Effector memory CD8-positive, alpha-beta T cell (primary cell): Measurements from ENCODE around the gene FBP1.
"Not testable (repeated sequence)": the region's sequence is repeated elsewhere in the genome, so short reads cannot be mapped to it uniquely, and the experiment has no call there.

Experiments used
- ATAC-seq: fragments of 150-1000 bp; cut with Tn5 transposase; replicated peaks from 2 replicates; pipeline ENCODE4 v1.10.0; 2021; ENCODE audit warnings: mild to moderate bottlenecking, moderate library complexity
- DNase-seq, 3 experiments: peaks; one replicate each; pipeline ENCODE4 v3.0.0; 2021
- H3K27ac Mint-ChIP-seq, 2 donors: one replicate each; pipeline ENCODE4 v1.8.0; 2022; ENCODE audit warnings: mild to moderate bottlenecking in 2 of 2, mixed read lengths in 2 of 2, moderate library complexity in 2 of 2
- H3K27me3 Mint-ChIP-seq, 2 donors: one replicate each; pipeline ENCODE4 v1.8.0; 2022; ENCODE audit warnings: mixed read lengths in 2 of 2
- H3K36me3 Mint-ChIP-seq: one replicate; pipeline ENCODE4 v1.8.0; 2022; ENCODE audit warnings: mild to moderate bottlenecking, moderate library complexity, mixed read lengths; ENCODE audit not compliant: insufficient read depth
- H3K4me1 Mint-ChIP-seq, 2 donors: one replicate each; pipeline ENCODE4 v1.8.0; 2022; ENCODE audit warnings: low read depth in 2 of 2, mixed read lengths in 2 of 2
- H3K4me3 Mint-ChIP-seq, 2 donors: one replicate each; pipeline ENCODE4 v1.8.0; 2022; ENCODE audit warnings: mild to moderate bottlenecking in 2 of 2, mixed read lengths in 2 of 2, moderate library complexity in 2 of 2
- H3K9me3 Mint-ChIP-seq, 2 donors: one replicate each; pipeline ENCODE4 v1.8.0; 2022; ENCODE audit warnings: mixed read lengths in 2 of 2

The FBP1 gene

DNA sequence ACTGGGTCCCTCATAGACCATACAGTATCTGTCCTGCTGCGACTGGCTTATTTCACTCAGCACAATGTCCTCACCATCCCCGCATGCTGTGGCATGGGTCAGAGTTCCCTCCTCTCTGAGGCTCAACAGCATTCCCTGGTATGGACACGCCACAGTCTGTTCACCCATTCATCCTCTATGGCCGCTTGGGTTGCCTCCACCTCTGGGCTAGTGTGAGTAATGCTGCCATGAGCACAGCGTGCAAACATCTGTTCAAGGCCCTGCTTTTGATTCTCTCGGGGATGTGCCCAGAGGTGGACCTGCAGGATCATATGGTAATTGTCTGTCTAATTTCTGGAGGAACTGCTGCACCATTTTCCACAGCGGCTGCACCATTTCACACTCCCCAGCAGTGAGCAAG, 40.2 kb downstream of the FBP1 start:
- Mint-ChIP-seq H3K9me3 (no peaks in the 10 kb centered on the region), H3K36me3 (no peaks in the 10 kb centered on the region), H3K27me3 (peaks cover 17 to 46% of the 10 kb centered on the region in 2 donors), H3K4me3 (no peak overlapping the region), H3K27ac (no peak overlapping the region), H3K4me1 (peaks cover 4 to 7% of the 10 kb centered on the region in 2 donors)
- ATAC-seq, result no peak
- DNase-seq, result no peak

DNA sequence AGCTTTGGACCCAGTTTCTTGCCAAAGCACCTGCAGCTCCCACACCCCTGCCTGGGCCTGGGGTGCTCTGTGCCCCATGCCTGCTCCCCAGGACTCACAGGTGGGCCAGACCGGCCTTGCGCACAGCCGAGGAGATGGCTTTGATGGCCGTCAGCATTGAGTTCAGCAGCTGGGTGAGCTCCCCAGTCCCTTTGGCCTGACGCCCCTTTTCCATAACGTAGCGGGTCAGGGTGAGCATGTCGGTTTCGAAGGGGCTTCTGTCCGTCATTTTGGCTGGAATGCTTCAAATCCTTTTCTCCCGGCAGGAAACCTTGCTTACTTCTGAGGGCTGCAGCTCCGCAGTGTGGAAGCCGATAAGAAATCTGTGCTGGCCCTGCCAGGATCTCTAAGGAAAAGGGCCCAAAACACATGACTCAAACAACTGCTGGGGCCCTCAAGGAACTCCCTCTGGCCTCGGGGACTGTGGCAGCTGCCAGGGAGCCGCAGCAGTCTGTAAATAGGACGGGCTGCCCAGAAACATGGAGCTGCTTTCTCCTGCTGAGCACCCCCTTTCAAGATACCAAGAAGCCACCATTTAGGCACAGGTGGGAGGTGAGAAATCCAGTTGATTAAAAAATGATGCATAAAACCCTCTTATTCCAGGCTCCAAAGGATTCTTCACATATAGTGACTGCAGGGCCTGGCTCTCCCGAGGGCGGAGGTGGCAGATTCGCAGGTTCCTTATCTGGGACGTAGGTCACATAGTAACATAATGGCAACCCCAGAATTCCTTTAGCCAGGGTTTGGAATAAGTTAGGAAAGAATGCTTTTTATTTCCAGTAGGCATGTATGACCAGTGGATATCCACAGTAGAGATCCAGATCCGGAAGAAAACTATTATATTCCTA, 45.6 kb downstream of the FBP1 start, which contains the start of gene FBP2:
Gene FBP2 (minus strand): TSS at position 366 of the 887 bp plus-strand sequence. CDS start 98 bp downstream, at position 268.
- peaks cover 16 to 66% of the 10 kb centered on the region in 2 donors for H3K27me3 Mint-ChIP-seq
- no peak within 1 kb of the TSS for H3K27ac Mint-ChIP-seq
- no peak for DNase-seq
- no peak for ATAC-seq
- H3K4me1 Mint-ChIP-seq, result no peaks in the 10 kb centered on the region
- no peak within 1 kb of the TSS for H3K4me3 Mint-ChIP-seq
- no peaks in the 10 kb centered on the region for H3K9me3 Mint-ChIP-seq
- H3K36me3 Mint-ChIP-seq, result no peaks in the 10 kb centered on the region

DNA sequence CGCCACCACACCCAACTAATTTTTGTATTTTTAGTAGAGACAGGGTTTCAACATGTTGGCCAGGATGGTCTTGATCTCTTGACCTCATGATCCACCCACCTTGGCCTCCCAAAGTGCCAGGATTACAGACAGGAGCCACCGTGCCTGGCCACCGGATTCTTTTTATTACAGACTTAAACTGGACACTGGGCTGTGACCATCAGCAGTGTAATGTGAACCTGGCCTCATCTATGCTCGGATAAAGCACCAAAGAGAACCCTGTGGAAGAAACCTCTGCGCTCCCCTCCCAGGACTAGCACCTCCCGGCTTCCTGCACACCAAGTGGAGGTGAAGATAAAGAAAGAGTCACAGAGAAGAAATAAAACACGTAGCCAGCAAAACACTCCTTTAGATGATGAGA, 46.6 kb downstream of the FBP1 start:
- not testable (repeated sequence) for ATAC-seq, H3K27ac Mint-ChIP-seq, H3K36me3 Mint-ChIP-seq, H3K9me3 Mint-ChIP-seq, DNase-seq, H3K4me1 Mint-ChIP-seq, H3K4me3 Mint-ChIP-seq
- H3K27me3 Mint-ChIP-seq, result peaks cover 18 to 76% of the 10 kb centered on the region in 2 donors

DNA sequence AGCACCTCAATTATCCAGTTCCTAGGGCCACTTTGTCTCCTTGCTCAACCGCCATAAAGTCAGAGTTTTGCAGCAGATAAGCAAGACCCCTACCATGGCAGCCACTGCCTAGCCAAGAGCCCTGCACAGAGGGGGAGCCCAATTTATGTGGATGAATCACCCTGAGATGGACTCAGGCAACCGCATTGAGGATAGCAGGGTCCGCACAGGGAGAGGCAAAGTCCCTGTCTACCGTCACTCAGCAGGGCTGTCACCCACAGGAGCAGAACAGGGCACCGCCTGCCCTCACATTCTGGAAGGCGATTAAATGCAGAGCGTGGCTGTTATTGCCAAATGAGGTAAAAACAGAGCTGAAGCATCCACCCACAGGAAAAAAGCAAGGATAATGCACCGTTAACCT, 47.4 kb downstream of the FBP1 start:
- Mint-ChIP-seq H3K4me1 (no peaks in the 10 kb centered on the region), H3K36me3 (no peaks in the 10 kb centered on the region), H3K4me3 (no peak overlapping the region), H3K9me3 (no peaks in the 10 kb centered on the region), H3K27me3 (peaks cover 24 to 85% of the 10 kb centered on the region in 2 donors), H3K27ac (no peak overlapping the region)
- DNase-seq (no peak), ATAC-seq (no peak)

DNA sequence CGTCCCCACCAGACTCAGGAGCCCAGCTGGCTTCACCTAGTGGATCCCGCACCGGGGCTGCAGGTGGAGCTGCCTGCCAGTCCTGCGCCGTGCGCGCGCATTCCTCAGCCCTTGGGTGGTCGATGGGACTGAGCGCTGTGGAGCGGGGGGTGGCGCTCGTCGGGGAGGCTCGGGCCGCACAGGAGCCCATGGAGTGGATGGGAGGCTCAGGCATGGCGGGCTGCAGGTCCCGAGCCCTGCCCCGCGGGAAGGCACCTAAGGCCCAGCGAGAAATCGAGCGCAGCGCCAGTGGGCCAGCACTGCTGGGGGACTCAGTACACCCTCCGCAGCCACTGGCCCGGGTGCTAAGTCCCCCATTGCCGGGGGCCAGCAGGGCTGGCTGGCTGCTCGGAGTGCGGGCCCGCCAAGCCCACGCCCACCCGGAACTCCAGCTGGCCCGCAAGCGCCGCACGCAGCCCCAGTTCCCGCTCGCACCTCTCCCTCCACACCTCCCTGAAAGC, 48.2 kb downstream of the FBP1 start:
- not testable (repeated sequence) for H3K36me3 Mint-ChIP-seq, H3K4me3 Mint-ChIP-seq, ATAC-seq, H3K4me1 Mint-ChIP-seq, DNase-seq, H3K27ac Mint-ChIP-seq, H3K9me3 Mint-ChIP-seq
- peaks cover 21 to 82% of the 10 kb centered on the region in 2 donors for H3K27me3 Mint-ChIP-seq

DNA sequence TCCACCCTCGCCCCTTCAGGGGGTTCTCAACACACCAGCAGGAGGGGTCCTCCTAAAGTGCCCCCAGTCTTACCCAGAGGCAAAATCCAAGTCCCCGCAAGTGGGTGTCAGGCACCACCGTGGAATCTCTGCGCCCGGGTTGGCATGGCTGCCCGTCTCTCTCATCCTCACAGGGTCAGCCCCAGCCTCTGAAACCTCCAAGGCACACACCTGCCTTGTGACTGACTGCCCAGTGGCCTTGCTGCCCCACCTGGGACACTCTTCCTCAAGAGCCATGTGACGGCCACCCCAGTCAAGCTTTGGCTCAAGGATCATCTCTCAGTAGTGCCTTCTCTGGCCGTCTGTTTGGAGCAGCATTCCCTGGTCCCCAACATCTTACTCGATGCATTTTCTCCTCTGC, 50.6 kb downstream of the FBP1 start:
- H3K27ac Mint-ChIP-seq, result no peak overlapping the region
- H3K4me3 Mint-ChIP-seq, result no peak overlapping the region
- peaks cover 18 to 75% of the 10 kb centered on the region in 2 donors for H3K27me3 Mint-ChIP-seq
- no peaks in the 10 kb centered on the region for H3K9me3 Mint-ChIP-seq
- H3K4me1 Mint-ChIP-seq, result peaks cover 4 to 6% of the 10 kb centered on the region in 2 donors
- DNase-seq (no peak), ATAC-seq (no peak)
- no peaks in the 10 kb centered on the region for H3K36me3 Mint-ChIP-seq

DNA sequence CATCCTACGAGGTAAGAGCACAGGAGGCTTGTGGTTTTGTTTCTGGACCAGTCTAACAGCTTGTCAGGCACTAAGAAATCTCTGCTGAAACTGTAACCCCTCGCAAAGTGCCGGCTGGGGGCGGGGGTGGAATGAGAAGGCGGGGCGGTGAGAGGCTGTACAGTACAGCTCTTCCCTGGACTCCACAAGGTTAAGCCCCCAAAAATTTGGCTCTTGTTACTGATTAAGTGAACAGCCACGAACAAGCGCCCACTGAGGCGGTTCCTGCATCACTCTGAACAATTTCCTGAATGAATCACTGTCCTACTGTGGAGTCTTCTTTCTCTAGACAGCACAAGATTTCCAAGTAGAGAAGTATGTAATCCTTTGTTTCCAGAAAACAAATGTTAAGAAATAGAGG, 52.5 kb downstream of the FBP1 start:
- H3K27me3 Mint-ChIP-seq, result peaks cover 18 to 63% of the 10 kb centered on the region in 2 donors
- peak overlapping the region; percentile 22 to 36 for H3K4me3 Mint-ChIP-seq
- peaks cover 4 to 6% of the 10 kb centered on the region in 2 donors for H3K4me1 Mint-ChIP-seq
- no peak for ATAC-seq
- peak overlapping the region in 1 of 2 donors; percentile 32 for H3K27ac Mint-ChIP-seq
- DNase-seq, result no peak
- H3K36me3 Mint-ChIP-seq, result no peaks in the 10 kb centered on the region
- no peaks in the 10 kb centered on the region for H3K9me3 Mint-ChIP-seq

DNA sequence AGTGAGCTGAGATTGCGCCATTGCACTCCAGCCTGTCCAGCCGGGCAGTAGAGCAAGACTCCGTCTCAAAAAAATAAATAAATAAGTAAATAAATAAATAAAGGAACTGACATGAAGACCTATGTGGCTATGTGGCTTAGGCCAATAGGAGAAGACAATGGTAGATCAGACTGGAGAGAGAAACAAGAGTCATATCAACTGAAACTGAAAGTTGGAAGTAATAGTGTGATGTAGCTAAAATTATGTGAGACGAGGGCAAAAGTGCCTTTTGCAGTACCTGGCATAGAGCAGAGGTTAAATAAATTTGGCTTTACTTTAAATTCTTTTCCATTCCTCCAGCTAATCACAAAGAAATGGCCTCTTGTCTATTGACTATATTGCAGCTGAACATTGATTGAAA, 53.0 kb downstream of the FBP1 start:
- Mint-ChIP-seq H3K27me3 (peaks cover 18 to 62% of the 10 kb centered on the region in 2 donors), H3K4me3 (peak overlapping the region; percentile 22 to 36), H3K36me3 (no peaks in the 10 kb centered on the region), H3K4me1 (peaks cover 4 to 6% of the 10 kb centered on the region in 2 donors), H3K9me3 (no peaks in the 10 kb centered on the region), H3K27ac (peak overlapping the region in 1 of 2 donors; percentile 32)
- ATAC-seq (no peak), DNase-seq (no peak)

DNA sequence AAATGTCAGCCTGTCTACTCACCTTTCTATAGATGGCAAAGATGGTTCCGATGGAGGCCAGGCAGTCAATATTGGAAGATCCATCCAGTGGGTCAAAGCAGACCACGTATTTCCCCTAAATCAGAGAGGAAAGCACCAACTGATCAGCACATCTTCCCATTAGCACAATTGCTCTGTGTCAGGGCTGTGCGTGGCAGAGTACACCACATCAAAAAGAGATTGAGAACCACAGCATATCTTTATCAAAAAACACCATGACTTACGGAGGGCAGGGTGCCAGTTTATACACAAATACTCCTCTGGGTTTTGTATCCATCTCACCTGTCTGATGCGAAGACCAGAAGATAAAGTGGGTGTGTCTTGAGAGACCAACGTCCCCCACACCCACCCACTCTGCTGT, 54.8 kb downstream of the FBP1 start:
- peaks cover 17 to 45% of the 10 kb centered on the region in 2 donors for H3K27me3 Mint-ChIP-seq
- no peaks in the 10 kb centered on the region for H3K9me3 Mint-ChIP-seq
- no peak overlapping the region for H3K27ac Mint-ChIP-seq
- no peak overlapping the region for H3K4me3 Mint-ChIP-seq
- DNase-seq (no peak), ATAC-seq (no peak)
- H3K36me3 Mint-ChIP-seq, result no peaks in the 10 kb centered on the region
- peaks cover 4 to 6% of the 10 kb centered on the region in 2 donors for H3K4me1 Mint-ChIP-seq

DNA sequence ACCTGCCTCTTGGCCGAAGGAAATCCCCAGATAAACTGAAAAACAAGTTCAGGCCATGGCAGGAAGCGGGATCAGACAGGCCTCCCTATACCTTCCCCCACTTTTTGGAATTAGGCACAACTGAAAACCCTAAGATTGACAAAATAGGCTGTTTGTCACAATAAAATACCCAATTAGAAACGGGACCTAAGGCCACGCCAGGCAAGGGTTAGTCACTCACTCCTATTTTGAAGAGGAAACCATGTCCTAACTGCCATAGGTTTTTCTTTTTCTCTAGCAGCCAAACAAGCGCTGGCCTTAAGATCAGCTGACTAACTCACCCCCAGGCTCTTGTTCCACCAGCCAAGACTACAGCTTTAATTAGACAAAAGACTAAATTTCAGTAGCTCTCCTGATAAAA, 57.6 kb downstream of the FBP1 start:
- H3K27ac Mint-ChIP-seq, result no peak overlapping the region
- H3K27me3 Mint-ChIP-seq, result peaks cover 0 to 16% of the 10 kb centered on the region in 2 donors
- H3K36me3 Mint-ChIP-seq, result no peaks in the 10 kb centered on the region
- no peak for DNase-seq
- no peaks in the 10 kb centered on the region for H3K9me3 Mint-ChIP-seq
- ATAC-seq, result no peak
- no peak overlapping the region for H3K4me3 Mint-ChIP-seq
- H3K4me1 Mint-ChIP-seq, result peaks cover 3 to 6% of the 10 kb centered on the region in 2 donors

DNA sequence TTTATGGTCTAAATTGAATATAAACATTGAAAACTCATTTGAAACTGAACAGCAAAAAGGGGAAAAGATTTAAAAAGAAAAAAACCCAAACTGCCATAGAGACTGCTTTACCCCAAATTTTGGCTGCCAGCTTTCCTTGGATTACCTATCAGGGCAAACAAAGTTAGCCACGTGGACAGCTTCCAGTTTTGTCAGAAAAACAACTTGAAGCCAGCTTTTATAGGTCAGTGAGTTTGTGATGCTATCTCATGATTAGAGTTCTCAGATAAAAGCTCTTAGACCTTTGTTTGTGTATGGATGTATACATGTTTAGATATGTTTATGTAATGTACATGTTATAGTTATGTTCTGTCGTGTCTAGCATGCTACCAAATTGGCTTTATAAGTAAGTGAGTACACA, 61.7 kb downstream of the FBP1 start:
- H3K27me3 Mint-ChIP-seq, result peaks cover 13 to 35% of the 10 kb centered on the region in 2 donors
- no peaks in the 10 kb centered on the region for H3K36me3 Mint-ChIP-seq
- H3K27ac Mint-ChIP-seq, result no peak overlapping the region
- no peak overlapping the region for H3K4me3 Mint-ChIP-seq
- DNase-seq (no peak), ATAC-seq (no peak)
- H3K9me3 Mint-ChIP-seq, result no peaks in the 10 kb centered on the region
- no peaks in the 10 kb centered on the region for H3K4me1 Mint-ChIP-seq

DNA sequence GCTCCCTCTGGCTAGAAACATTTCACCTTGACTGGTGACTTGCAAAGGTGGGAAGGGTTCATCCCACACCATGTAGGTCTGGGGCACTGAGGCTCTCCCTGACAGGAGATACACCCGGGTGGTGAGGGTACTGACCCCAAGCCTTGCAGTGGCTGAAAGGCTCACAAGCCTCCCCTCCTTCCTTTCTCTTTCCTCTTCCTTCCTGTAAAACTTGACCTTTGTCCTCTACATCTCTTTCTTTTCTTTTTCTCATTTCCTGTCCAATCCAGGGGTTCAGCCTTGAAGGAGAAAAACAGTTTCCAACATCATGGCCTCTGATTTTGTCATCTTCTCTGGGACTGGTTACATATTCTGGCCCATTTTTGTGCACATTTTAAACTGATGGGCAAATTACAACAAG, 62.3 kb downstream of the FBP1 start:
- Mint-ChIP-seq H3K9me3 (no peaks in the 10 kb centered on the region), H3K27ac (no peak overlapping the region), H3K27me3 (peaks cover 18 to 40% of the 10 kb centered on the region in 2 donors), H3K4me1 (no peaks in the 10 kb centered on the region), H3K4me3 (no peak overlapping the region), H3K36me3 (no peaks in the 10 kb centered on the region)
- DNase-seq (no peak), ATAC-seq (no peak)

DNA sequence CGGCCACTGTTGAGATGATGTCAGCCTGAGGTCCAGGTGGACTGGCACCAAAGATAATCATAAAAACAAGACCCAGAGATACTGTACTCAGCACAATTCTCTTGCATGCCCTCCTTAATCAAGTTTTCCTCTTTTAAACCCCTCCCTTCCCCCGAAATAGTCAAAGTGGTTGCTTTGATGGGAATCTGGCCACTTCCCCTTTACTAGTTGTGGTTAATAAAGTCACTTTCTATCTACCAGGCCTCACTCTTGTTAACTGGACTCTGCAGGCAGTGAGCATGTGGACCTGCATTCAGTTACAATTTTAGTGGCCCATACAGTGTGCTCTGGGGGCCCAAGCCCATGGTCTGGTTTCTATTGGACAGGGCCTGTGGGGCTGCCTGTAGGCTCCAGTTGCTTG, 63.2 kb downstream of the FBP1 start:
- H3K27ac Mint-ChIP-seq, result no peak overlapping the region
- no peak for DNase-seq
- H3K4me3 Mint-ChIP-seq, result no peak overlapping the region
- no peaks in the 10 kb centered on the region for H3K36me3 Mint-ChIP-seq
- no peaks in the 10 kb centered on the region for H3K9me3 Mint-ChIP-seq
- H3K4me1 Mint-ChIP-seq, result no peaks in the 10 kb centered on the region
- H3K27me3 Mint-ChIP-seq, result peaks cover 21 to 48% of the 10 kb centered on the region in 2 donors
- ATAC-seq, result no peak
